ENCODE data around the gene ABHD12. TPM values are rescaled to one million over a fixed set of nuclear protein-coding genes. Genes with fewer than 3 reads are reported as not detected.
A peak's percentile ranks its signal among the peaks of the same experiment; 100 is the strongest.

ABHD12 gene
- total and polyA plus RNA-seq, 12 donors, result 17.6 to 95.8 (median 54.1) TPM

- H3K27ac ChIP-seq, result no peak overlapping the region
- no peak for DNase-seq
- H3K4me3 ChIP-seq, result no peak overlapping the region
- no peak for TF ChIP-seq CTCF (IDR thresholded peaks at IDR 0.05)
- no peak for TF ChIP-seq POLR2A (IDR thresholded peaks at IDR 0.05)
- WGBS, 4 donors, result 96 to 100% (median 97%) methylated on average over 4 to 12 of the region's 12 CpGs
- intact Hi-C loops (cut with DNase I), result no loop called here
- no peaks in the 10 kb centered on the region for H3K27me3 ChIP-seq
- no peaks in the 10 kb centered on the region for H3K36me3 ChIP-seq (replicated peaks in 1 of 2)
- no peaks in the 10 kb centered on the region for H3K9me3 ChIP-seq (replicated peaks in 1 of 3)
- no peaks in the 10 kb centered on the region for H3K4me1 ChIP-seq (replicated peaks in 1 of 2)
Measured at GRCh38 chr20:25328954-25329498, 61.6 kb downstream of the ABHD12 start.

DNA sequence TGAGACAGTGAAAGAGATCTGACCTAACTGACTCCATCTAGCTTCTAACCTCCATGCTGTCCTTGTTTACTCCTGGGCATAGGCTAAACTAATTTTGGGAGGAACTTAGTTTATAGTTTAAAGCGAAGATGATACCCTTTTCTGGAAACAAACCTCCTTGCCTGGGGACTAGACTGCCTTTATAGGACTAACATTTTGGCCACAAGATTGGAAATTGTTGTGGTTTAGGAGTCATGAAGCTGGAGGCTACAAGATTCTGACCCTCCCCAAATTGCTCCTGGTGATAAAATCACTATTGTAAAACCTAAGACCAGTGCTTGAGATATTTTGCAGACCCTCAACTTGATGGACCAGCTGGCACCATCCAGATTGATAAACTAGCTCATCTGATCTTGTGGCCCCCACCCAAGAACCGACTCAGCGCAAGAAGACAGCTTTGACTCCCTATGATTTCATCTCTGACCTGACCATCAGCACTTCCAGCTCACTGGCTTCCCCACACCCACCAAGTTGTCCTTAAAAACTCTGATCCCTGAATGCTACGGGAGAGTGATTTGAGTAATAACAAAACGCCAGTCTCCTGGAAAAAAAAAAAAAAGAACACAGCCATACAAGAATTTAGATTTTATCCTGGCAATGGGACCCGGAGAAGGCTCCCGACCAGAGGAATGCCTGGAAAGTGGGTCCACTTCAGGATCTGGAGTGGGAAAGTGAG is 63.0 kb downstream of the ABHD12 start:
- 87 to 92% (median 88%) methylated on average over 7 of the region's 7 CpGs for WGBS, 4 donors
- H3K27me3 ChIP-seq, result no peaks in the 10 kb centered on the region
- no peak overlapping the region for H3K4me3 ChIP-seq
- no peak overlapping the region for H3K27ac ChIP-seq
- DNase-seq, result no peak
- H3K36me3 ChIP-seq (replicated peaks in 1 of 2), result peaks cover 0 to 1% of the 10 kb centered on the region in 2 donors
- H3K9me3 ChIP-seq (replicated peaks in 1 of 3), result no peaks in the 10 kb centered on the region
- TF ChIP-seq POLR2A (IDR thresholded peaks at IDR 0.05) (no peak), CTCF (IDR thresholded peaks at IDR 0.05) (no peak)
- no peaks in the 10 kb centered on the region for H3K4me1 ChIP-seq (replicated peaks in 1 of 2)
- intact Hi-C loops (cut with DNase I), result no loop called here

- no peak for TF ChIP-seq CTCF (IDR thresholded peaks at IDR 0.05)
- no peak for TF ChIP-seq POLR2A (IDR thresholded peaks at IDR 0.05)
- 90 to 96% (median 93%) methylated on average over 2 of the region's 2 CpGs for WGBS, 4 donors
- Histone ChIP-seq H3K27me3 (no peaks in the 10 kb centered on the region), H3K4me1 (replicated peaks in 1 of 2) (no peaks in the 10 kb centered on the region), H3K9me3 (replicated peaks in 1 of 3) (no peaks in the 10 kb centered on the region), H3K4me3 (no peak overlapping the region), H3K27ac (no peak overlapping the region), H3K36me3 (replicated peaks in 1 of 2) (peaks cover 0 to 9% of the 10 kb centered on the region in 2 donors)
- DNase-seq, result no peak
- intact Hi-C loops (cut with DNase I), result no loop called here
Measured at GRCh38 chr20:25325997-25326396, 64.6 kb downstream of the ABHD12 start.

DNA sequence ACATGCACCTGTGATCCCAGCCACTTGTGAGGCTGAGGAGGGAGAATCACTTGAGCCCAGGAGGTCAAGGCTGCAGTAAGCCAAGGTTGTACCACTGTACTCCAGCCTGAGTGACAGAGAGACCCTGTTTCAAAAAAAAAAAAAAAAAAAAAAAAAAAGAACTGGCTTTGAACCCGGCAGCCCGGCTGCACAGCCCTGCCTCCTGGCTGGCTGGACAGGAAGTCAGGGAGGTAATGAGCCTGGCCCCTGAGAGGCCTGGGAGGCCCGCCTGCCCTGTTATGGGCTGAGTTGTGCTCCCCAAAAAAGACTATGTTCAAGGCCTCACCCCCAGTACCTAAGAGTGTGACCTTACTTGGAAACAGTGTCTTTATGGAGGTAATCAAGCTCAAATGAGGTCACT is 65.6 kb downstream of the ABHD12 start:
- 42 to 63% (median 49%) methylated on average over 3 of the region's 3 CpGs for WGBS, 4 donors
- Histone ChIP-seq H3K36me3 (replicated peaks in 1 of 2) (peaks cover 0 to 9% of the 10 kb centered on the region in 2 donors), H3K4me3 (no peak overlapping the region), H3K27ac (peak overlapping the region in 2 of 5 donors; percentile 57 to 69), H3K9me3 (replicated peaks in 1 of 3) (no peaks in the 10 kb centered on the region), H3K27me3 (no peaks in the 10 kb centered on the region), H3K4me1 (replicated peaks in 1 of 2) (no peaks in the 10 kb centered on the region)
- DNase-seq, result no peak
- no peak for TF ChIP-seq POLR2A (IDR thresholded peaks at IDR 0.05)
- no peak for TF ChIP-seq CTCF (IDR thresholded peaks at IDR 0.05)
- intact Hi-C loops (cut with DNase I), result no loop called here
